GM04503 (cell line): ENCODE results near the gene EEPD1.

ENCODE experiments used
- DNase-seq: peaks from one replicate; pipeline ENCODE4 v3.0.0-alpha.2; 2012; ENCODE audit warnings: low read depth

Gene EEPD1

DNA sequence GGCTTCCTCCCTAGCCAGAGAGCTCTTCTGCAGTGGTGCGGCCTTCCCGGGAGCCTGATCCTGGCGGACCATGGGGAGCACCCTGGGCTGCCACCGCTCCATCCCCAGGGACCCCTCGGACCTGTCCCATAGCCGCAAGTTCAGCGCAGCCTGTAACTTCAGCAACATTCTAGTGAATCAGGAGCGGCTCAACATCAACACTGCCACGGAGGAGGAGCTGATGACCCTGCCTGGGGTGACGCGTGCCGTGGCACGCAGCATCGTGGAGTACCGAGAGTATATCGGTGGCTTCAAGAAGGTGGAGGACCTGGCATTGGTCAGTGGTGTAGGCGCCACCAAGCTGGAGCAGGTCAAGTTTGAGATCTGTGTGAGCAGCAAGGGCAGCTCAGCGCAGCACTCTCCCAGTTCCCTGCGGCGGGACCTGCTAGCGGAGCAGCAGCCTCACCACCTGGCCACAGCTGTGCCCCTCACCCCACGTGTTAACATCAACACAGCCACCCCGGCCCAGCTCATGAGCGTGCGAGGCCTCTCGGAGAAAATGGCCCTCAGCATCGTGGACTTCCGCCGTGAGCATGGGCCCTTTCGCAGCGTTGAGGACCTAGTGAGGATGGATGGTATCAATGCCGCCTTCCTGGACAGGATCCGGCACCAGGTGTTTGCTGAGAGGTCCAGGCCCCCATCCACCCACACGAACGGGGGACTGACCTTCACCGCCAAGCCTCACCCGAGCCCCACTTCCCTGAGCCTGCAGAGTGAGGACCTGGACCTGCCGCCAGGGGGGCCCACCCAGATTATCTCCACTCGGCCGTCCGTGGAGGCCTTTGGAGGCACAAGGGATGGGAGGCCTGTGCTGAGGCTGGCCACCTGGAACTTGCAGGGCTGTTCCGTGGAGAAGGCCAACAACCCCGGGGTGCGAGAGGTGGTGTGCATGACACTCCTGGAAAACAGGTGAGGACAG, 1.5 kb downstream of the EEPD1 start:
- DNase-seq, result no peak

DNA sequence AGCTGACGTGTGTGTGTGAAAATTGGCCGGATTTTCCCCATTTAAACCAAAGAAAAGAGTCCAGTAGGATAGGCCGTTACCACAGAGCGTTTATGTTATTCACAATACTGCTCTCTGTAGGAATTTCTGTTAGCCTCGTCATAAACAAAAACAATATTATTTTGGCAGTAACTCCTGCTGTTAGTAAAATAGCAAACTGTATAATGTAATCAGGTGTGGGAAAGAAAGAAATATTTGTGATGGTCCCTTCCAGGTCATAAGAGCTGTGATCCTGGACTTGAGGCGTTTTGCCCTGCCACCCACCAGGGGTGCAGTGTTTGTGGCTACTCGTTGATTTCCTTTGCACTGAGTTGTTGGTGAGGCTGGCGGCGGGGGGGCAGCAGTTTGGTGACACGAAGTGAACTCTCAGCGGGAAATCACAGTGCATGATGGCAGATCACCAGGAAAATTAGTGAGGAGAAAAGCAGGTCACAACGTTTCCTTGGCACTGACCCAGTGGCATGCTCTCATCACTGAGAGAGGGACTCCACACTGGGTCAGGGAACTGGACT, 2.8 kb downstream of the EEPD1 start:
- DNase-seq, result peak; percentile 21

DNA sequence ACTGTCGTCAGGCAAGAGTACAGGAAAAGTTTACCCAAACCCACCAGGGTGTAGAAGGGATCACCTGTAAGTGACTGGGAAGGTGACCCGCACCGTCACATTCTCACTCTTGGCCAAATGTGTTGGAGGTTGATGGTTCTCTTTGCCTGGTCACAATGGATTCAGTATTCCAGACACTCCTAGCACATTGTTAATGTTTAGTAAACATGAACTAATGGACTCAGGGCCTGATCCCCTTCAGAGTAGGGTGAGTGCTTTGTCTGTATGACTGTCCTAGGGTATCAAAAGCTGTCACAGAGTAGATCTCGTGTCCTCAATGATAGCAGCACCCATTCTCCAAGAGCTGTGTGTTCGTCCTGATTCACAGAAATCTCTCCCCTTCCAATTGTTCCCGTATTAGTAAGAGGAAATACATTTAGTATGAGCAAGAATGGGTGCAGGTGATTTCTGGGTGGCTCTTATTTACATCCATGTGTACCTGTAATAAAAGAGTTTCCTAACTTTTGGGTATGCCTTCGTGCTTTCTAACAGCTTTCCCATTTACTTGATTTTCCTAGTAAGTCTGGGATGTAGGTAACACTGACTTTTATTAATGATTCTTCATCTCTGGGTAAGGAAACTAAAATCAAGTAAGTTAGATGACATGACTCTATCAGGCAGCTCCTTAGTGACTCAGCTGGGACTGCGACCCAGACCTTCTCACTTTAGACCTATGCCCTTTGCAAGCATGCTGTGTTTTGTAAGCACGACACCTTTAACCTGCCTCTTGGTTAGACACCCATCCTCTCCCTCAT, 4.7 kb downstream of the EEPD1 start:
- DNase-seq, result no peak

DNA sequence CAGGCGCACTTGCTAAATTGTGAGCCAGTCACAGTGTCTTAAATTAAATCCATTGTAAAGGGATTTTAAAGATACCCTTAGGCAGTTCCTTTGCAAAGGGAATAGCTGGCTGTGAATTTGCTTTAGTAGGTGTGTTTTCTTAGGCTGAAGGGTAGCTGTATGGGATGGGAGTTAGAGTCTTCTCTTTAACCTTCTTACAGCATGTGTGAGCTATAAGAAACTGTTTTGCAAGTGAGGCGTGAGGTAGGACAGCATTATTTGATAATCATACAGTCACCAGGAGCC, 5.2 kb downstream of the EEPD1 start:
- no peak for DNase-seq

DNA sequence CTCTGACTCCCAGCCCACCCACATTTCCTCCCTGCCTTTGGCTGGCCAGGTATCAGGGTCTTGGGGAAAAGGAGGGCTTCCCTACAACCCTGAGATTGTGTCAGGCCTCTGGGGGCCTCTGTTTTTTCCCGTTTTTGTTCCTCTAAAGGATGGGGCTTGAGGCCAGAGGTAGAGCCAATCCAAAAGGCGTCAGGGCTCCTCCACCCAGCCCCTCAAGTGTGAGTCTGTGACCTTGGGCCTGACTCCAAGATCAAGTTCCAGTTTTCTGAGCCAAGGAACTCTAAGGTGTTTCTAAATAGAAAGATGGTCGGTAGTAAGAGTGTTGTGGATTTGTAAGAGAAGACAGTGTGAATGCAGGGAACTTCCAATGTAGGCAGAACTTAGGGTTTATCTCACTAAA, 6.6 kb downstream of the EEPD1 start:
- DNase-seq, result no peak

DNA sequence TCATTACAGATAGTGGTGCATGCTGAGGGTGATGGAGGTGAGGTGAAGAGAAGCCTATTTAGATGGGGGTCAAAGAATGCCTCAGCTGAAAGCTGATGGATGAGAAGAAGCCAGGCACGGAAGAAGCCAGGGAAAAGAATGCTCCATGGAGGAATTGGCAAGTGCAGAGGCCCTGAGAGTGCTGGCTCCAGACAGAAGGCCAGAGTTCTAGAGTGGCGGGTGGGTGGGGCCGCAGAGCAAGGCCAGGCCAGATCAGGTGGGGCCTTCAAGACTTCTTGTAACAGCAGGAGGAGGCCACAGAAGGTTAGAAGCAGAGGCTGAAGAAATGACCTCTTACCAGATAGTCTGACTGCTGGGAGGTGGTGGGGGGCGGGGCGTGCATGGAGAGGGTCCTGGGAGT, 7.3 kb downstream of the EEPD1 start:
- no peak for DNase-seq

DNA sequence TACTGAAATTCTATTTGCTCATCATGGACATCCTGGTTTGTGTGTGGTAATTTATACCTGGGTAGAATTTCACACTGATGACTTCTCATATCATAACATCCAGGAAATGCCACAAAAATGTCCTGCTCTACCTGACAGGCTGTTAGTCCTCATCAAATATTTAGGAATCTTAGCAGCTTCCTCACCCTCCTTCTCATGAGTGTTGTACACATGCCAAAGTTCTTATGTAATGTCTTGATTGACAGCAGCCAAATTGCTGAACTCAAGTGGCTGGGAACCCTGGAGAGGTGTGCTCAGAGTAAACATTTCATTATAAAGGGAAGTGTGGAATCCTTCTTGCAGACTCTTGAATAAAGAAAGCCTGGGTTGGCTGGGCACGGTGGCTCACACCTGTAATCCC, 8.9 kb downstream of the EEPD1 start:
- DNase-seq, result no peak

DNA sequence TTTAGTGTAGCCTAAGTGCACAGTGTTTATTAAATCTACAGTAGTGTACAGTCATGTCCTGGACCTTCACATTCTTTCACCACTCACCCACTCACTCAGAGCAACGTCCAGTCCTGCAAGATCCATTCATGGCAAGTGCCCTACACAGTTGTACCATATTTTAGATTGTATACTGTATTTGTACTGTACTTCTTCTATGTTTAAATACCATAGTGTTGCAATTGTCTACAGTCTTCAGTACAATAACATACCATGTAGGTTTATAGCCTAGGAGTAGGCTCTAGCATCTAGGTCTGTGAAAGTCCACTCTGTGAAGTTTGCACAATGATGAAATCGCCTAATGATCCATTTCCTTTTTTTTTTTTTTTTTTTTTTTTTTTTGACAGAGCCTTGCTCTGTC, 12.0 kb downstream of the EEPD1 start:
- DNase-seq, result no peak

DNA sequence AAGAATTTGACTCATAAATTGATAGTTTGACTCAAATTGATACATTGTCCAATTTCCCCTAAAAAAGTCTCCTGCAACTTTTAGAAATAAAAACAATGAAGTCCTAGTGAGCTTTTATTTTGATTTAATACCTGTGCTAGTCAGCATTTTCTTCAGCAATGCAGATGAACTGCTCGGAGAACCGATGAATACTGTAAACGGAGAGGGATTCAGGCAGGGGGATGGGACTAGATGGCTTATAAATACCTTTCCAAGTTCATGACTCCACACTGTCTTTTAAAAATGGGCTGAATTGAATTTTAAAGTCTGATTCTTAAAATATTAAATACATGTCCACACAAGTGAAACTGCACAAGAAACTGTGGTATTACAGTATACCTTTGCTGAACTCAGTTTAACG, 12.7 kb downstream of the EEPD1 start:
- DNase-seq, result no peak

DNA sequence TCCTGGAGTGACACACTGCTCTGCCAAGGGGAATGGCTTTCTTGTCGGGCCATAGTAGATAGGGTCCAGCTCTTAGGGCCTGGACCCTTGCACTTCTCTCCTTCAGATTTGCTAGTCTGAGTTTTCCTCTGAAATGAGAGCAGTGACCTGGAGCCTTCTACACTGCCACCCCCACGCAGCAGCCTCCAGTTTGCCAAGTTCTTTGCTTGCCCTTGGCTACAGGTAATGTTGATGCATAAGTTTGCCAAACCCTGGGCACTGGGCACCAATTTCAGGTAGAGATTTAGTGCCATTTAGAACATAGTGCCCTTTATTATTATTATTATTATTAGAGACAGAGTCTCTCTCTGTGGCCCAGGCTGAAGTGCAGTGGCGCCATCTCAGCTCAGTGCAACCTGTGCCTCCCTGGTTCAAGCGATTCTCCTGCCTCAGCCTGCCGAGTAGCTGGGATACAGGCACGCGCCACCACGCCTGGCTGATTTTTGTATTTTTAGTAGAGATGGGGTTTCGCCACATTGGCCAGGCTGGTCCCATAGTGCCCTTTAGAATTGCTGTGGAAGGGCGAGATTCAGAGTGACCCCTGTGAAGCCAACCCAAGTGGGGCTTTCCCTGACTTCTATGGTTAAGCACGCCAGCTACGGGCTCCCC, 14.5 kb downstream of the EEPD1 start:
- DNase-seq, result no peak

DNA sequence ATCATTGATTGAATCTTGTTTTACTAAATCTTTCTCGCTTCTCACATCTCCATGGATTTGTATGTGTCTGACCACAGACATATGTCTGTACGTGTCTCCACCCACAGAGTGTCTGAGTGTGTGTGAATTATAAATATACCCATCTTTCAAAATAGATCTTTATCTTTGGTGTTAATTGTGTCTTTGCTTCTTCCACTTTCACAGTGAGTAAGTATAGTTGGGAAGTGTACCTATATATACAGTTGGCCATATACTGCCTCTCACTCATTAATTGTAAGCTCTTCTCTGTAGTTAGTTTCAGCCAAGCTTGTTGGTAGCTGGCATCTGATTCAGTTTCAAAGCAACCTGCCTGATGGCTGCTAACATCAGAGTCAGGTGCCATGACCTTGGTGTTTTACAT, 18.4 kb downstream of the EEPD1 start:
- DNase-seq, result no peak

DNA sequence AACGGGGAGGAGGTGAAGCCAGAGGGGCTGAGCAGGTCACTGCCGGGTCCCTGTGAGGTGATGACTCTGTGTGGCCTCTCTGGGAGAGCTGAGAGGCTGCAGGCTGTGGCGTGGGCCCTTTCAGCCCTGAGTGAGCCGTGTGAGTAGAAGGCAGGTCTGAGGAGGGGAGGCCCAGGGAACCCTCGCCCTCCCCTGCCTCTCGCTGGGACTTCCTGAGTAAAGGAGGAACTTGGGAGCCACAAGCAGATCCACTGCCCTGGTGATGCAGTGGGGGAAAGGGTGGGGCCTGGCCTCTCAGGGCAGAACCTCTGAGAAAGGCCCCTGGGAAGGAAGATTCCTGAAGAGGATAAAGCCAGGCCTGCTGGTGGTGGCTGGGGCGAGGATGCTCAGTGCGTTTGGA, 22.8 kb downstream of the EEPD1 start:
- no peak for DNase-seq

DNA sequence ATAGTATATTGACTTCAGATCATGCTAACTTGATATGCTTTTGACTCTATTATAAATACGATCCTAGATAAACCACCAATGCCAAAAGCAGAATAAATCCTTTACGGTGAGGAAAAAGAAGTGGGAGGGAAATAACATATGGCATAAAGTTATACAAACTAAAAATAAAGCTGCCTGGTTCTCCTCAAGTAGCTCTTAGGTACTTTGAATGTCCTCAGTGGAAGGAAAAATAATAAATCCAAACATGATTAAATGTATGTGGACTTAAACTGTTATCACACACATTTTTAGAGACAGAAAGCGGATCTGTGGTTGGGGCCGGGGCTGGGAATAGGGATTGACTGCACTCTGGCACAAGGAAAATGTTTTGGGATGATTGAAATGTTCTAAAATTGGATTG, 23.6 kb downstream of the EEPD1 start:
- no peak for DNase-seq

DNA sequence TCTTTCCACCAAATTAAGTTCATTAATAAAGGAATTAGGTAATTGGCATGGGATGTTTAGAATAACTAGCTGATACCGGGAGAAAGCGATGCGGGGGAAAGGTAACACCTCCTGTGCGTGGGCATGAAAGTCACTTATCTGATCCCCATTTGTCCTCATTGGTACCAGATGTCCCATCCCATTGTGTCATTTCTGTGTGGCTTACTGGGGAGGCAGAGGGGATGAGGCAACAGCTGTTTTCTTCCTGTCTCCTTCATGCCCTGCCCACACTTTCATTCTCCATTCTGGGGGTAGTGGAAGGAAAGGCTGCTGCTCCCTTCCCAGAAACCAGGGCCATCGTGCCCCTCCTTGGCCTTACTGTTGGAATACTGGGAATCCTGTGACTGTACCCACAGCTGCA, 27.1 kb downstream of the EEPD1 start:
- no peak for DNase-seq

DNA sequence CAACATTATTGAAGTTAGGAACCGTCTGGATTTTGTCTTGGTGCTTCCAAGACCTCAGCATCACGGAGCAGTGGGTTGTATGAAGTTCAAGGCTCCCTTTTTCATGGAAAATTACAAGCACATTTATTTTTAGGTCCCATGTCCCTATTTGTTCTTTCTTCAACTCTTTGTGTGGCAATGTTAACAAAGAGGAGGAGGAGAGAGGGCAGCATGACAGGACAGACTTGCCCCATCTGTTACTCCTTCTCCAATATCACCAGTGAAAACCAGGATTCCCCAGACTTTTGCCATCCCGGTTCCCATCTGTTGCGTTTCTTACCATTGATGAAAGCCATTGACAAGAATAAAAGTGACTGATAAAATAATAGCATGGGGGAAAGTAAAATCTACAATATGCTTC, 28.6 kb downstream of the EEPD1 start:
- no peak for DNase-seq

DNA sequence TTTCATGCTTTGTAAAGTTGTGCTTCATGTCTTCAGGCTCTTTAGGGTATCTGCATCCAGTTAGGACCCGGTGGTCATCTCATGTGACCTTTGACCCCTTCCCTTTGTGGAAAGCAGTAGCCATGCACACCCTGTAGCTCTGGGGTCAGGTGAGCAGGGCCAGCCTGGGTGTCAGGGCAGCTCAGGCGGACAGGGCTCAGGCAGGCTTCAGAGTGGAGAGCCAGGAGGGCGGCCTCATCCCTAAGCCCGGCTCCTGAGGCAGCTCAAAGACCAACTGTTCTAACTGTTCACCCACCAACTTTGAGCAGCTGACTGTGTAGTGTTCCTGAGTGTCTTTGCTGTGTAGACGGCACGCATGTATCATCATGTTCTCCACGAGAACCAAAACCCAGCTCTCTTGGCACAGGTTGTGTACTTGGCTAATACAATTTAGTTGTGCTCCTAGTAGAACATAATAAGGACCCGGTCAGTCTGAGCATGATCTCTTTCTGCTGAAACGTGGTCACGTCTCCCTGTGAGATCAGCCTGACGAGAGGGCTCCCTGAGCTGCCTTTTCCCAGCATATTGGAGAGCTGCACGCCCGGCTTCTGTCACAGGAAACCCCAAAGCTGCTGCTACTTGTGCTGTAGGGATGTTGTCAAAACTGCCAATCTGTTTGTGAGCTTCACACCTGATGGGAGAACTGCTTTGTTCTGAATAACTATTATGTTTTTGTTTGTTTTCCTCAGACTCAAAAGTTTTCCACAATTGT, 30.0 kb downstream of the EEPD1 start:
- no peak for DNase-seq

DNA sequence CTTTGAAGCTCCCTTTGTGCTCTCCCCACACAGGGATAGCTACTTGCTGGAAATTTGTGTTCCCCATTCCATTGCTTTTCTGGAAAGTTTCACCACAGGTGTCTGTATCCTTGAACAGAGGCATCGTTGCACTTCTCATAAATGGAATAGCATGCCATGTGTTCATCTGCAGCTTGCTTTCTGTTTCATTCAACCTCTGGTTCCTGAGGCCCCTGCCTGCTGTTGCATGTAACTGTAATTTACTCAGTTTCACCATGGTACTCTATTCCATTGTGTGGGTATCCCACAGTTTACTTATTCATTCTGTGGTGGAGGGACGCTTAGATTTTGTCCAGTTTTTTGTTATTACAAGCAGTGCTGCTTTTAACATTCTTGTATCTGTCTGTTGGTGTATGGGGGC, 32.0 kb downstream of the EEPD1 start:
- DNase-seq, result no peak

DNA sequence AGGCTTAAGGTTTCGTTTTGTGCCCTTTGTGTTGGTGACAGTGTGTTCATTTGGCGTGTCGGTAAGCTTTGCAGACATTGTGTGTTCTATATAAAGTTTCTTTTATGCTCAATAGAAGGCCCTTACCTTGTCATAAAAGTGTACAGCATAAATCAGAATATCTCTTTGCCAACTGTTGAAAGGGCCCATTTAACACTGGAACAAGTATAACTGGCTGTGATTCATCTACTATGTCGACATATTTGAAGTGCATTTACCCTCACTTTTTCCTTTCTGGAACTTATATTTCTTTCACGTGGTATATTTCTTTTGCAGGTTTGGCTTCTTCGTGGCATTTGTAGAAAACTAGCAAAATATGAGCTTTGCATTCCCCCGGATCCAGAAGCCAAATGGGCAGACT, 32.7 kb downstream of the EEPD1 start:
- DNase-seq, result no peak

DNA sequence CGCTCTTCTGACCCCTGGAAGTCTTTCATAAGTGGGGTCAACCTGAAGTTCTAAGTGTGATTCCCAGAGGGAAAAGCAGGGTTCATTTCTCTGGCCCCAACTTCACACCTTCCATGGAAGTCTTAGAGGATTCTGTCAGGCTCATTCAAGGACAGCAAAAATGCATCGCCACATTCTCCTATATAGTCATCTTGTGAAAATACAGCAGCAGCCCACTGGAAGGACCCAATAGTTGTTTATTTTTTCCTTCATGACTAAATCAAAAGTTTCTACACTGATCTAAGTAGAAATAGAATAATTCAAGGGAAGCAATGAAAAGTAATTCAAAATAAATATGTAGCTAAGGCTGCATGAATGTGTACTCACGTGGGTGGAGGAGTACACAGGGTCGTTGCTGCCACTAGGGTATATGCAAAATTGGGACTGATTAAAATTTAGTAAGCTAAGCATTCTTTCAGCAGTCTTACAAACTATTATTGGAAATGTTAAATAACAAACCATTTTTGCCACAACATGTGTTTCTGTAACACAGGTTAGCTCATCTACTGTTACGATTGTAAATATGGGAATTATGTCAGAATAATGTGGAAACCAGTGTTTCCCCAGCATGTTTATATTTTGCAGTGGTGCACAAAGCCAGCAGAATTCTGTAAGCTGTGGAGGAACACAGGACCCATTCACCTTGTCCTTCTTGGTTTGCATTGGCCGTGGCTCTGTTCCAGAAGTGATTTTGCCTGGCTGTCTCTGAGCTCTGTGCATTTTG, 33.5 kb downstream of the EEPD1 start:
- DNase-seq, result no peak

DNA sequence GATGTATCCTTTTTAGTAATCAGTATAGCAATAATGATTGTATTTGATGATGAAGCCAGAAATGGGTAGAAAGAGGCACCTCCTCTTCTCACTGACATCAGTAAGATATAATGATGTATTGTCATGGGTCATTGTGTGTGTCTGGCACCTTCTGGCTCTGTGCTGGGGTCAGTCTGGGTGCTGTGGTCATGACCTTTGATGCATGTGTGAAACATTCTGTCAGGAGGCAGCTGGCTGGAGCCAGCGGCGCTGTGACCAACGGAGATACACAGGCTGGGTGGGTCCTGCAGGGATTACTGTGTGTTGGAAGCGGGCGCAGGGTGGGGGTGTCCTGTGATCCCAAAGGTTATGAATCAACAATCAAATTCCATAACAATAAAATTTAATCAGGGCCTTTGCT, 35.2 kb downstream of the EEPD1 start:
- DNase-seq, result no peak

DNA sequence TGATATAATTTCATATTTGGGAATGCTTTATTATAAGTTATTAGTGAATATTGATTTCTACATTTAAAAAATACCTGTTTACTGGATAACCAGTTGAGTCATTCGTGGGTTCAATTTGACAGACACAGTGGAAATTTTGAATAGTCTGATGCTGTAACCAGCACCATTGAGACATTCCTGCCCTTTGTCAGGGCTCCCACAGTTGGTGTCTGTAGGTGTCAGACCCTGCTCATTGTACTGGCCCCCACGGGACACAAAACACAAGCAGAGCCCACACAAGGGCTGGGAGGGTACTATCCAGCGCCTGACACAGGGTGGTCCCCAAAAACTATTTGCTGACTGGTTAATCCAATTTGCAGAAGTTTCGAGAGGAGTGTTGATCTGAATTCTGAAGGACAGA, 35.9 kb downstream of the EEPD1 start:
- no peak for DNase-seq
